Mucosa of rectum (tissue), 2 donors: ENCODE data around the gene GNB1L.

ENCODE experiments used
- H3K27ac ChIP-seq, 2 donors: one replicate each; pipeline ENCODE4 v1.7.0; 2013; ENCODE audit warnings: inconsistent platforms in 2 of 2, low read depth in 2 of 2, low read length in 2 of 2
- H3K27me3 ChIP-seq, 2 donors: one replicate each; pipeline ENCODE4 v1.7.0; 2013; ENCODE audit warnings: low read length in 2 of 2; ENCODE audit not compliant: control insufficient read depth in 2 of 2, insufficient read depth in 2 of 2
- H3K36me3 ChIP-seq, 2 donors: one replicate each; pipeline ENCODE4 v1.7.0; 2013; ENCODE audit warnings: low read length in 2 of 2; ENCODE audit not compliant: control insufficient read depth in 2 of 2, insufficient read depth in 2 of 2
- H3K4me1 ChIP-seq, 2 donors: one replicate each; pipeline ENCODE4 v1.7.0; 2013; ENCODE audit warnings: low read length in 2 of 2, mild to moderate bottlenecking in 1 of 2; ENCODE audit not compliant: control insufficient read depth in 2 of 2, insufficient read depth in 2 of 2
- H3K4me3 ChIP-seq, 2 donors: one replicate each; pipeline ENCODE4 v1.7.0; 2013; ENCODE audit warnings: low read length in 2 of 2
- H3K9ac ChIP-seq, 2 donors: one replicate each; pipeline ENCODE4 v1.7.0; 2013; ENCODE audit warnings: low read length in 2 of 2, low read depth in 1 of 2, mild to moderate bottlenecking in 1 of 2
- H3K9me3 ChIP-seq, 2 donors: one replicate each; pipeline ENCODE4 v1.7.0; 2013; ENCODE audit warnings: low read length in 2 of 2; ENCODE audit not compliant: control insufficient read depth in 2 of 2
- donor health status: healthy.
- donor health status: Normal muscosa, but diverticular disease.

GNB1L gene

DNA sequence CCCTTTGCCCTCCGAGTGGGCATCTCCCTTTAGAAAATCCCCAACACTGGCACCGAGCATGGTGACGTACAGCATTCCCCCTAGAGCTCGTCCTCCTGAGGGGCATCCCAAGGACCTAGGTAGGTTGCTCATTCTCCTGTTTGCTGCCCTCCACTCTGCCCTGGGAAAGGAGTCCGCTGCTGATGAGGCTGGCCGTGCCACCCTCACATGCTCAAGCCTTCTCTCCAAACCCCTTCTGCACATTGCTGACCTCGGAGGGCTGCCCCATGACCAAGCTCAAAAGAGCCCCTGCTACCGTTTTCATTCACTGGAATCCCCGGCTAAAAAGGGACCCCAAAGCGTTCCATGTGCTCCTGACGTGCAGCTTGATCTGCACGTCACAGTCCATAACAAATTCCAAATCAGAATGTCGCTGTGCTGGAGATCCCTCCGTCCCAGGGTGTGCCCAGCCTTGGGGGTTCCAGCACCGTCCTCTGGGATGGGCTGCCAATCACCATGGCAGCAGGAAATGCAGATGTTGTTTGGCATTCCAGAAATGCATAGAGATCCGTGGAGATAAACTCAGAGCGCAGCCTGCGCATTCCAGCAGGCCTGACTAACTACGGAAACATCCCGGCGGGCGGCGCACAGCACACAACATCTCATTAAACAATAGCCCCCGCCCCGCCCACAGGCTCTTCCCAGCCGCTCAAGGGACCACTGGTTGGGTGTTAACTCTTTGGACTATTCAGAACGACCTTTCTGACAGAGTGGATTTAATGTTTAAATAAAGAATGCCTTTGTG, 26.3 kb upstream of the GNB1L start:
- Histone ChIP-seq H3K4me3 (no peak overlapping the region), H3K27ac (no peak overlapping the region), H3K4me1 (peaks cover 4 to 11% of the 10 kb centered on the region in 2 donors), H3K9ac (no peak overlapping the region), H3K9me3 (no peaks in the 10 kb centered on the region), H3K36me3 (no peaks in the 10 kb centered on the region), H3K27me3 (no peaks in the 10 kb centered on the region)

DNA sequence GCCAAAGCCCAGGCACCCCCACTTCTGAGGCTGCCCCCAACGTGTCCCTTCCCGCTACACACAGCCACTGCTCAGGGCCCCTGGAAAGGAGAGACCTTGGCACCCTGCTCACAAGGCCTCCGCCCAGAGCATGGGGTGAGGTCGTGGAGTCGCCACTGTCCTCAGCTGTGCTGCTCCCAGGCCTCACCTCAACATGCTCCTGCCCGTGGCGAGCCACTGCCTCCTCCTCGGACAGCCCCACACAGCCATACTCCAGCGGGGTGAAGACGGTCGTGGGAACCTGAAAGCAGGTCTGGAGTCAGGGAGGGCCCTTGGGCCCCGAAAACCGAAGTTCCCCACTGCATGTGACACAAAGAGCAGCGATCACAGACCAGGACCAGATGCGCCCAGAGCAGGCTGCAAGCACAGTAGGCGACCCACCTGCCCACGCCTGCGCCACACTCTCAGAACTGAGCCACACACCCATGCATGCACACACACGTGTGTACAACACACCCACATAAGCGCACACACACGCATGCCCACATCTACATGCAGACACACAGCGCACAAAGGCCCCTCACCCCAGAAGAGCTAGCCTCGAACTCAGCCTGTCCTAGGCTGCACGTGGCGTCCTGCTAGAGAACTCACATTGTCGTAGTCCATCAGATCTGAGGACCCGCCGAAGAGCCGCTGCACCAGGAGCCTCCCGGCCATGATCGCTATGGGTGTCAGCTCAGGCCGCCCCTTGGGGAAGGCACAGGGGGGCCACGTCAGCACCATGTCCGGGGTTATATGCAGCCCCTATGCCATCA, 25.5 kb upstream of the GNB1L start:
- Histone ChIP-seq H3K36me3 (no peaks in the 10 kb centered on the region), H3K9ac (no peak overlapping the region), H3K4me3 (no peak overlapping the region), H3K27ac (no peak overlapping the region), H3K4me1 (peaks cover 8 to 16% of the 10 kb centered on the region in 2 donors), H3K9me3 (no peaks in the 10 kb centered on the region), H3K27me3 (no peaks in the 10 kb centered on the region)

DNA sequence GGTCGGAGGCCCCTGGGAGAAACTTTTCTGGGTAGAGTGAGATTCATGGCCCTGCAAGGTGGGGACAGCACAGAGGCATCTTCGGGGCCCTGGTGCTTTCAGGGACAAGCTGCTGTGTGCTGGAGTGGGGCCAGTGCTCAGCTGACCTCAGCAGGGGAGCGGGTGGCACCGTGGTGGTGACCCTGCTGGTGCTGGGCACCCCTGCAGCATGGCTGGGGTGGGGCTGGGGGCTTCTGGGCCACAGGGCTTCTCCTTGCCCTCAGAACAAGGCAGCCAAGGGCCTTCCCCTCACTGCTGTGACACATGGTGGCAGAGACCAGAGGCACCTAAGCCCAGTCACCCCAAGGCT, 24.9 kb upstream of the GNB1L start:
- no peaks in the 10 kb centered on the region for H3K27me3 ChIP-seq
- H3K4me3 ChIP-seq: no peak overlapping the region
- H3K27ac ChIP-seq: no peak overlapping the region
- H3K9ac ChIP-seq: no peak overlapping the region
- H3K36me3 ChIP-seq: no peaks in the 10 kb centered on the region
- no peaks in the 10 kb centered on the region for H3K9me3 ChIP-seq
- H3K4me1 ChIP-seq: peaks cover 14 to 21% of the 10 kb centered on the region in 2 donors

DNA sequence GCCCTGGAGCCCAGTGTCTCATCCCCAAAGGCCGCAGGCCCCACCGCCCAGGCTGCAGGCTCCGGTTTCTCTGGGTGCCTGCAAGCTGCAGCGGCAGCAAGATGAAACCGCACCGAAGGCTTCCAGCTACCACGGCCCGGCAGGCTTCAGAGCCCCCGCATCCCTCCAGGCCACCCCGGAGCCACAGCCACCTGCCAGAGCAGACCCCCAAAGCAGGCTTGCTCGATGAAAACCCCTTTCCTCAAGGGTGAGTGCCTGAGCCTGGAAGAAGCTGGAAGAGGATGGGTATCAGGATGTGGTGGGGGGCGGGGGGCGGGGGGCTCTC, 24.5 kb upstream of the GNB1L start:
- no peaks in the 10 kb centered on the region for H3K9me3 ChIP-seq
- no peak overlapping the region for H3K4me3 ChIP-seq
- H3K27ac ChIP-seq: no peak overlapping the region
- H3K4me1 ChIP-seq: peaks cover 18 to 25% of the 10 kb centered on the region in 2 donors
- no peaks in the 10 kb centered on the region for H3K36me3 ChIP-seq
- no peak overlapping the region for H3K9ac ChIP-seq
- no peaks in the 10 kb centered on the region for H3K27me3 ChIP-seq

DNA sequence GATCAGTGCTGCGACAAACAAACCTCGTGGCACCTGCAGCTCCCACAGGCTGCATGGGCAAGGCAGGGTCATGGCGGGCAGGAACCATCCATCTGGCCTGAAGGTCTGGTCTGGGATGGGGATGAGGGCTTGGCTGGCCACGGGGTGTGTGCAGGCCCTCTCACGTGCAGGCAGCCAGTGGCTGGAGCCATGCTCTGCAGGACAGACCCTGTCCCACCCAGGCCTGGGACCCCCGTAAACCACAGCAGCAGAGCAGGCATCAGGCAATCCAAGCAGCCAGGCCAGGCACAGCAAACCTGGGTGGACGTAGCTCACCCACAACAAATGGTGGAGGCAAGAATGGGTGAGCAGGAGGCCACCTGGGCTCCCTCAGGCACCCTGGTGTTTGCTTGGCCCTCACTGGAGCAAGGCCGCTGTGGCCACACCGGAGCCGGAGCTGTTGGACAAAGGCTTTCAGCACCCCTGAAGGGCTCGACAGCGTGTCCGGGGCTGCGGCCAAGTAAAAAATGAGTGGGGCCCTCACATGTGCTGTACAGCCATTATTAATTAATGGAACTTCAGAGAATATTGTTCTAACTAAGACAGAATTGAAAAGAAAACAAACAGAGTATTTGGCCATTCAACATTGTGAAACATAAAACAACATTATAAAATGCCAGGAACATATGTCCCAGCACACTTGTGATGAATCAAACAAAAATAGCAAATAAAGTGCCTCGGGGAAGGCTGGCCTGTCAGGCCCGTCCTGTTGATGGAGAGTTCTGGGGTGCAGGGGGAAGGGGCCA, 24.0 kb upstream of the GNB1L start:
- Histone ChIP-seq H3K9me3 (no peaks in the 10 kb centered on the region), H3K27ac (no peak overlapping the region), H3K4me3 (no peak overlapping the region), H3K27me3 (no peaks in the 10 kb centered on the region), H3K36me3 (no peaks in the 10 kb centered on the region), H3K9ac (no peak overlapping the region), H3K4me1 (peaks cover 23 to 31% of the 10 kb centered on the region in 2 donors)

DNA sequence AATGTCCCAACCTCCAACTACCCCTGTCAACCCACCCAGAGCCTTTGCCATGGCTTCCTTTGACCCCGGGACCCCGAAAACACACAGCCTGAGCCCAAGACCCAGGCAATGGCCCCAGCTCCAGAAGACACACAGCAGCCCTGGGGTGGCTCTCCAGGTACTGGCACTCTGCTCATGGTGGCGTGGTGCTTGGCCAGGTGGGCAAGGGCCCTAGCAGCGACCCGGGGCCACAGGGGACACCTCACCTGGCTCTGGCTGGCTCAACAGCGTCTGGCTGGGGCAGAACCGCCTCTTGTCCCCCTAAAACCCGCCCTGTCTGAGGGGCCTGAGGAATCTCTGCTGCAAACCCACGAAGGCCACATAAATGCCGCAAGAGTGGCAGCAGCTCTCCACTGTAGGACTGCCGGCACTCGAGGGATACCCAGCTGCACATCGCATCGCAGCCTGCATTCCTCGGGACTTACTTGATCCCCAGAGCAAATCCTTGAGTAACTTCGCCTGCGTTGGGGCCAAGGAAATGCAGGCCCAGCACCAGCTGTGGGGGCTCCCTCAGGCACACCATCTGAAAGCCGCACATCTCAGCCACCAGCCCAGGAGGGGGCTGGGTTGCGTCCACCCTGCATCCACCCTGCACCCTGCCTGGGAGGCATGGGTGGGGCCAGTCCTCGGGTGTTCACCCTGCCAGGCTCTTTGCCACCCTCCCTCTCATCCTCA, 23.1 kb upstream of the GNB1L start:
- peaks cover 32 to 38% of the 10 kb centered on the region in 2 donors for H3K4me1 ChIP-seq

DNA sequence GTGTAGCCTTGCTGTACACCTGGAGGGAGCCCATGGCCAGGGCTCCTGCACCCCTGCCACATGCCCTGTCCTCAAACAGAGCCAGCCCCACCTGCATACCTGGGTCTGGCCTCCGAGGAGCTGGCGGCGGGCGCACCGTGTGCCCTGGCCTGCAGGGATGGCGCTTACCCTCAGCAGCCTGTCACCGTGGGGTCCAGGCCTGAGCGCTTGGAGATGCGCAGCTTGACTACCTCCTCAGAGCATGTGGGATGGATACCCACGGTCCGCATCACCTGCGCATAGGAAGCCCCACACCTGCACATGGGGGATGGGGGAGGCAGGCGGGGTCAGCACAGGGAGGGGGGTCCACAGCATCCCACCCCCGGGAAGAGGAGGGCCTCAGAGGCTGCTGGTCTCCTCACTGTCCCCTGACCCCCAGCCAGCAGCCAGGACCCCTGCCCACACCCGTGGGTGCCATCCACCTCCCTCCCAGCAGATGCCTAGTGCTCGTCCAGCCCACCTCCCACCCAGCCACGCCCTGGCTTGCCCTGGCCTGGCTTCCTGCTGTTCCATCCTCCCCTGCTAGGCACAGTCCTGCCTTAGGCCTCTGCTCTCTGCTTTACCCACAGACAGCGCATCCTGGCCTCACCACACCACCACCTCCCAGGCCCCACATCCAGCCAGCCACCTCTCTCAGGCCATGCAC, 22.4 kb upstream of the GNB1L start:
- no peak overlapping the region for H3K4me3 ChIP-seq
- peaks cover 35 to 41% of the 10 kb centered on the region in 2 donors for H3K4me1 ChIP-seq
- H3K27ac ChIP-seq: no peak overlapping the region
- no peak overlapping the region for H3K9ac ChIP-seq
- H3K27me3 ChIP-seq: no peaks in the 10 kb centered on the region
- no peaks in the 10 kb centered on the region for H3K9me3 ChIP-seq
- no peaks in the 10 kb centered on the region for H3K36me3 ChIP-seq

More for the DNA sequence above, 23.1 kb upstream of the GNB1L start:
- no peaks in the 10 kb centered on the region for H3K36me3 ChIP-seq
- no peak overlapping the region for H3K9ac ChIP-seq
- no peaks in the 10 kb centered on the region for H3K27me3 ChIP-seq
- H3K4me3 ChIP-seq: no peak overlapping the region
- no peak overlapping the region for H3K27ac ChIP-seq
- no peaks in the 10 kb centered on the region for H3K9me3 ChIP-seq

DNA sequence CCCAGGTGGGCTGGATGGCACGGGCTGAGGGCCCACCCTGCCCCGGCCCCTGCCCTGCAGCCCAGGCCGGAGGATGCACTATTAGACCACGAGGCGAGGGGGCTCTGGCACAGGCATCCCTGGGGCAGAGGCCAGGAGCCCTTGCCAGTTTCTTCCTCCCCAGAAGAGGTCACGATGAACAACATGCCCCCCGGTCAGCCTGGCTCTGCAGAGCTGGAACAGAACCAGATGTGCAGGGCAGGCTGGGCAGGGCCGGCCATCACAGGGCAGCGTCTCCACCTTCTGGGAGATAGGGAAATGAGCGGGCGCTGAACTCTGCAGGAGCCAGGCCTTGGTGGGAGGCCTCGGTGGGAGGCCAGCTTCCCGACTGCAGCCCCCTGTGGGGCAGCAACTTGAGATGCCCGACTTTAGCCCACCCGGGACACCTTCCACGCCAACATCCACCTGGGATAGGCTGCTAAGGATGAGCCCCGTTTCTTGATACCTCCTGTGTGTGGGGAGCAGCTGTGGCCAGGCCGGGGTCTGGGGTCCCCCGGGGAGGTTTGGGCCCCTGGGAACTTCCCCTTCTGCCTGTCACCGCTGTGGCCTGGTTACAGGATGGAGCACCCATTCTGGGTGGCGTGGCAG, 21.8 kb upstream of the GNB1L start:
- Histone ChIP-seq H3K4me3 (no peak overlapping the region), H3K9ac (no peak overlapping the region), H3K27me3 (no peaks in the 10 kb centered on the region), H3K4me1 (peaks cover 35 to 36% of the 10 kb centered on the region in 2 donors), H3K36me3 (no peaks in the 10 kb centered on the region), H3K27ac (no peak overlapping the region), H3K9me3 (no peaks in the 10 kb centered on the region)
